ENCODE data around the gene MRPL20.

- TF ChIP-seq REST (IDR thresholded peaks at IDR 0.05; ENCODE audit: low read depth): peak; percentile 19; the same call in 1 of the 2 replicates
- TF ChIP-seq TAF1 (IDR thresholded peaks at IDR 0.05; ENCODE audit: low read depth): peak; percentile 99
- no peak; the same call in 1 of the 2 replicates for TF ChIP-seq ZBTB7A (IDR thresholded peaks at IDR 0.05; ENCODE audit: low read depth)
- peak; percentile 97 for TF ChIP-seq YY1 (IDR thresholded peaks at IDR 0.05; ENCODE audit: low read depth)
- TF ChIP-seq FOXM1 (IDR thresholded peaks at IDR 0.05; ENCODE audit: borderline replicate concordance, low read depth): no peak
- peak; percentile 71 for TF ChIP-seq USF1 (IDR thresholded peaks at IDR 0.05)
- no peak for TF ChIP-seq CEBPB (IDR thresholded peaks at IDR 0.05)
- TF ChIP-seq RAD21 (IDR thresholded peaks at IDR 0.05; ENCODE audit: low read depth): no peak
These were observed at the start of gene MRPL20 for GRCh38 chr1:1406821-1407635.

Data from Ishikawa (cell line).